Sigmoid colon (tissue), 4 donors: Measurements from ENCODE around the gene DIAPH2.

Source experiments
- POLR2AphosphoS5 ChIP-seq, 4 donors: sonication (generic); formaldehyde crosslinking; IDR thresholded peaks; one replicate each; pipeline ENCODE4 v1.6.1; 2017; ENCODE audit warnings: antibody characterized with exemption in 4 of 4
- TF ChIP-seq, protein P1 (sequence below), 4 experiments: fragments of 450-650 bp in 3 of 4; fragments of 200-600 bp in 1 of 4; IDR thresholded peaks; one replicate each; pipeline ENCODE4 v1.5.1; 2016 to 2019; ENCODE audit warnings: antibody characterized with exemption in 4 of 4, mild to moderate bottlenecking in 3 of 4, moderate library complexity in 2 of 4

GRCh38 chrX:96704629-96705028 lies 20.0 kb downstream of the DIAPH2 start:
- TF ChIP-seq, protein P1, sequence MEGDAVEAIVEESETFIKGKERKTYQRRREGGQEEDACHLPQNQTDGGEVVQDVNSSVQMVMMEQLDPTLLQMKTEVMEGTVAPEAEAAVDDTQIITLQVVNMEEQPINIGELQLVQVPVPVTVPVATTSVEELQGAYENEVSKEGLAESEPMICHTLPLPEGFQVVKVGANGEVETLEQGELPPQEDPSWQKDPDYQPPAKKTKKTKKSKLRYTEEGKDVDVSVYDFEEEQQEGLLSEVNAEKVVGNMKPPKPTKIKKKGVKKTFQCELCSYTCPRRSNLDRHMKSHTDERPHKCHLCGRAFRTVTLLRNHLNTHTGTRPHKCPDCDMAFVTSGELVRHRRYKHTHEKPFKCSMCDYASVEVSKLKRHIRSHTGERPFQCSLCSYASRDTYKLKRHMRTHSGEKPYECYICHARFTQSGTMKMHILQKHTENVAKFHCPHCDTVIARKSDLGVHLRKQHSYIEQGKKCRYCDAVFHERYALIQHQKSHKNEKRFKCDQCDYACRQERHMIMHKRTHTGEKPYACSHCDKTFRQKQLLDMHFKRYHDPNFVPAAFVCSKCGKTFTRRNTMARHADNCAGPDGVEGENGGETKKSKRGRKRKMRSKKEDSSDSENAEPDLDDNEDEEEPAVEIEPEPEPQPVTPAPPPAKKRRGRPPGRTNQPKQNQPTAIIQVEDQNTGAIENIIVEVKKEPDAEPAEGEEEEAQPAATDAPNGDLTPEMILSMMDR (IDR thresholded peaks at IDR 0.05) = no peak
- no peak for TF ChIP-seq POLR2AphosphoS5 (IDR thresholded peaks at IDR 0.05)
